H1 (cell line): ENCODE results near the gene KCNJ10. TPM values are rescaled to one million over a fixed set of nuclear protein-coding genes. Genes with fewer than 3 reads are reported as not detected.
A peak's percentile ranks its signal among the peaks of the same experiment; 100 is the strongest.

Experiments used
- CHD1 ChIP-seq: IDR thresholded peaks from 2 replicates; pipeline ENCODE4 v1.6.1; 2012; ENCODE audit warnings: low read depth, low read length, improper control_type of control experiment
- HDAC2 ChIP-seq, 2 experiments: fragments of 300-600 bp in 1 of 2; sonication (generic) in 1 of 2; IDR thresholded peaks; 2 replicates each; pipeline ENCODE4 v1.6.1; 2011 to 2012; ENCODE audit warnings: low read depth in 2 of 2, low read length in 2 of 2, mild to moderate bottlenecking in 2 of 2, moderate library complexity in 2 of 2, borderline replicate concordance in 1 of 2, inconsistent platforms in 1 of 2
- POLR2AphosphoS5 ChIP-seq: IDR thresholded peaks from 2 replicates; pipeline ENCODE4 v1.6.1; 2011; ENCODE audit warnings: low read depth, low read length
- RAD21 ChIP-seq, 2 experiments: IDR thresholded peaks in 1 of 2; conservative IDR thresholded peaks in 1 of 2; 2 replicates each; pipeline ENCODE4 v1.6.1; 2011; ENCODE audit warnings: low read depth in 2 of 2, low read length in 2 of 2, improper control_type of control experiment in 1 of 2, inconsistent platforms in 1 of 2, mild to moderate bottlenecking in 1 of 2, moderate library complexity in 1 of 2
- RFX5 ChIP-seq: IDR thresholded peaks from 2 replicates; pipeline ENCODE4 v1.6.1; 2011; ENCODE audit warnings: low read depth, low read length, improper control_type of control experiment, borderline replicate concordance
- polyA plus RNA-seq, 7 experiments: library from polyadenylated mRNA; depleted of rRNA in 3 of 7; stranded (reverse) in 5 of 7; unstranded in 2 of 7; fragments of >200 nt in 5 of 7; fragments of 200-250 nt in 2 of 7; gene quantifications; 1 replicate in 5 of 7; 2 replicates in 1 of 7; 4 replicates in 1 of 7; pipeline versions ENCODE4 v1.2.1 to v1.2.3, GENCODE V29; 2011 to 2013; ENCODE audit warnings: missing spikeins in 2 of 7, mixed read lengths in 2 of 7
- total RNA-seq: library from RNA; stranded (reverse); fragmentation: NEBNext Ultra II Directional; extraction: Animal tissue kit (Norgen Biotek cat#: 25700); gene quantifications from 2 replicates; pipeline ENCODE4 v1.2.1, GENCODE V29; 2021
- TF ChIP-seq, protein P1 (sequence below): fragments of 300-600 bp; sonication (generic); IDR thresholded peaks from 2 replicates; pipeline ENCODE4 v1.7.1; 2012; ENCODE audit warnings: low read length, moderate library complexity, mild to moderate bottlenecking, inconsistent platforms; ENCODE audit not compliant: insufficient replicate concordance

The KCNJ10 gene
- total and polyA plus RNA-seq, 2 of the 8 experiments (the other 6 are each of a cell fraction or from before 2014, with no cell fraction given) = 1.7 to 2.4 TPM

DNA sequence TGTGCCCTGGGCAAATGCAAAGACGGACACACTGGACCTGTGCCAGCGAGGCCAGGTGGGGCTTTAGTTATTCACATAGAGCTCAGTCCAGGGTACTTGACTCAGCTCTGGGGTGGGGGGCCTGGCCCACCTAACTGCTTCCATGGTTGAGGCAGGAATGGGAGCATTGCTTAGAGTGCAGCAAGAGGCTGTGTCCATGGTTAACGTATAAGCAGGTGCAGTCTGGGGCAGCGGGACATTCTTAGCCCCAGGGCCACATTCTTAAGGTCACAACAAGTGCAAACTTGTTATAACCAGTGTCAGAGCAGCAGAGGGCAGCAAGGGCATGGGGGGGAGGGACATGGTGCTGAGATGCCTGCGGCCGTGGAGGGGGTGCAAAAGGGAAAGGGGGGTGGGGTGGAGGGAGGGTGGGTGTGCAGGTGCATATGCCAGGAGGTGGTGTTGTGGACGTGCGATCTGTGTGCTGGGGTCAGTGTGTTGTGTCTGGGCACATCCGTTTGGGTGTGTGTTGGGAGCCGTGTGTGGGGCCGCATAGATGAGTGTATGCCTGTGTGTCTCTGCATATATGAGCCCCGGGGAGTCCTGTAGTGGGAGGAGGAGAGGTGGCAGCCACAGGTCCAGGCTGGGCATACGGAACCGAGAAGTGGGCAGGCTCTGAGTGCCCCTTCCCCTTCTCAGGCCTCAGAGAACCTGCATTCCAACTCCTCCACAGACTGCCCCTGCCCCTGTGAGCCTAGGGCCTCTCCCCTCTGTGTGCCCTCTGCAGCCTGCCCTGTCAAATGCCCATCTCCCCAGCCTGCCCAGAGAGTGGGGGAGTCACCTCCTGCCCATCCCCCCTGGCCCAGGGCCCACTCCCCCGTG lies 8.4 kb downstream of the KCNJ10 start (continued):
- TF ChIP-seq, protein P1, sequence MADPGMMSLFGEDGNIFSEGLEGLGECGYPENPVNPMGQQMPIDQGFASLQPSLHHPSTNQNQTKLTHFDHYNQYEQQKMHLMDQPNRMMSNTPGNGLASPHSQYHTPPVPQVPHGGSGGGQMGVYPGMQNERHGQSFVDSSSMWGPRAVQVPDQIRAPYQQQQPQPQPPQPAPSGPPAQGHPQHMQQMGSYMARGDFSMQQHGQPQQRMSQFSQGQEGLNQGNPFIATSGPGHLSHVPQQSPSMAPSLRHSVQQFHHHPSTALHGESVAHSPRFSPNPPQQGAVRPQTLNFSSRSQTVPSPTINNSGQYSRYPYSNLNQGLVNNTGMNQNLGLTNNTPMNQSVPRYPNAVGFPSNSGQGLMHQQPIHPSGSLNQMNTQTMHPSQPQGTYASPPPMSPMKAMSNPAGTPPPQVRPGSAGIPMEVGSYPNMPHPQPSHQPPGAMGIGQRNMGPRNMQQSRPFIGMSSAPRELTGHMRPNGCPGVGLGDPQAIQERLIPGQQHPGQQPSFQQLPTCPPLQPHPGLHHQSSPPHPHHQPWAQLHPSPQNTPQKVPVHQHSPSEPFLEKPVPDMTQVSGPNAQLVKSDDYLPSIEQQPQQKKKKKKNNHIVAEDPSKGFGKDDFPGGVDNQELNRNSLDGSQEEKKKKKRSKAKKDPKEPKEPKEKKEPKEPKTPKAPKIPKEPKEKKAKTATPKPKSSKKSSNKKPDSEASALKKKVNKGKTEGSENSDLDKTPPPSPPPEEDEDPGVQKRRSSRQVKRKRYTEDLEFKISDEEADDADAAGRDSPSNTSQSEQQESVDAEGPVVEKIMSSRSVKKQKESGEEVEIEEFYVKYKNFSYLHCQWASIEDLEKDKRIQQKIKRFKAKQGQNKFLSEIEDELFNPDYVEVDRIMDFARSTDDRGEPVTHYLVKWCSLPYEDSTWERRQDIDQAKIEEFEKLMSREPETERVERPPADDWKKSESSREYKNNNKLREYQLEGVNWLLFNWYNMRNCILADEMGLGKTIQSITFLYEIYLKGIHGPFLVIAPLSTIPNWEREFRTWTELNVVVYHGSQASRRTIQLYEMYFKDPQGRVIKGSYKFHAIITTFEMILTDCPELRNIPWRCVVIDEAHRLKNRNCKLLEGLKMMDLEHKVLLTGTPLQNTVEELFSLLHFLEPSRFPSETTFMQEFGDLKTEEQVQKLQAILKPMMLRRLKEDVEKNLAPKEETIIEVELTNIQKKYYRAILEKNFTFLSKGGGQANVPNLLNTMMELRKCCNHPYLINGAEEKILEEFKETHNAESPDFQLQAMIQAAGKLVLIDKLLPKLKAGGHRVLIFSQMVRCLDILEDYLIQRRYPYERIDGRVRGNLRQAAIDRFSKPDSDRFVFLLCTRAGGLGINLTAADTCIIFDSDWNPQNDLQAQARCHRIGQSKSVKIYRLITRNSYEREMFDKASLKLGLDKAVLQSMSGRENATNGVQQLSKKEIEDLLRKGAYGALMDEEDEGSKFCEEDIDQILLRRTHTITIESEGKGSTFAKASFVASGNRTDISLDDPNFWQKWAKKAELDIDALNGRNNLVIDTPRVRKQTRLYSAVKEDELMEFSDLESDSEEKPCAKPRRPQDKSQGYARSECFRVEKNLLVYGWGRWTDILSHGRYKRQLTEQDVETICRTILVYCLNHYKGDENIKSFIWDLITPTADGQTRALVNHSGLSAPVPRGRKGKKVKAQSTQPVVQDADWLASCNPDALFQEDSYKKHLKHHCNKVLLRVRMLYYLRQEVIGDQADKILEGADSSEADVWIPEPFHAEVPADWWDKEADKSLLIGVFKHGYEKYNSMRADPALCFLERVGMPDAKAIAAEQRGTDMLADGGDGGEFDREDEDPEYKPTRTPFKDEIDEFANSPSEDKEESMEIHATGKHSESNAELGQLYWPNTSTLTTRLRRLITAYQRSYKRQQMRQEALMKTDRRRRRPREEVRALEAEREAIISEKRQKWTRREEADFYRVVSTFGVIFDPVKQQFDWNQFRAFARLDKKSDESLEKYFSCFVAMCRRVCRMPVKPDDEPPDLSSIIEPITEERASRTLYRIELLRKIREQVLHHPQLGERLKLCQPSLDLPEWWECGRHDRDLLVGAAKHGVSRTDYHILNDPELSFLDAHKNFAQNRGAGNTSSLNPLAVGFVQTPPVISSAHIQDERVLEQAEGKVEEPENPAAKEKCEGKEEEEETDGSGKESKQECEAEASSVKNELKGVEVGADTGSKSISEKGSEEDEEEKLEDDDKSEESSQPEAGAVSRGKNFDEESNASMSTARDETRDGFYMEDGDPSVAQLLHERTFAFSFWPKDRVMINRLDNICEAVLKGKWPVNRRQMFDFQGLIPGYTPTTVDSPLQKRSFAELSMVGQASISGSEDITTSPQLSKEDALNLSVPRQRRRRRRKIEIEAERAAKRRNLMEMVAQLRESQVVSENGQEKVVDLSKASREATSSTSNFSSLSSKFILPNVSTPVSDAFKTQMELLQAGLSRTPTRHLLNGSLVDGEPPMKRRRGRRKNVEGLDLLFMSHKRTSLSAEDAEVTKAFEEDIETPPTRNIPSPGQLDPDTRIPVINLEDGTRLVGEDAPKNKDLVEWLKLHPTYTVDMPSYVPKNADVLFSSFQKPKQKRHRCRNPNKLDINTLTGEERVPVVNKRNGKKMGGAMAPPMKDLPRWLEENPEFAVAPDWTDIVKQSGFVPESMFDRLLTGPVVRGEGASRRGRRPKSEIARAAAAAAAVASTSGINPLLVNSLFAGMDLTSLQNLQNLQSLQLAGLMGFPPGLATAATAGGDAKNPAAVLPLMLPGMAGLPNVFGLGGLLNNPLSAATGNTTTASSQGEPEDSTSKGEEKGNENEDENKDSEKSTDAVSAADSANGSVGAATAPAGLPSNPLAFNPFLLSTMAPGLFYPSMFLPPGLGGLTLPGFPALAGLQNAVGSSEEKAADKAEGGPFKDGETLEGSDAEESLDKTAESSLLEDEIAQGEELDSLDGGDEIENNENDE = no peak
- TF ChIP-seq RAD21 (IDR thresholded peaks at IDR 0.05 in 1 of 2, conservative IDR thresholded peaks at IDR 0.05 in 1 of 2; ENCODE audit: low read depth in 2 of 2, low read length in 2 of 2) = peak; percentile 42 to 61
- TF ChIP-seq HDAC2 (IDR thresholded peaks at IDR 0.05; ENCODE audit: borderline replicate concordance in 1 of 2, low read depth in 2 of 2, low read length in 2 of 2) = no peak
- TF ChIP-seq CHD1 = no peak
- TF ChIP-seq RFX5 = no peak
- no peak for TF ChIP-seq POLR2AphosphoS5
